Activated B cell treated with CpG ODN at 0.5 μM for 24 hours (primary cell): Measurements from ENCODE around the gene ALG9. TPM values are rescaled to one million over a fixed set of nuclear protein-coding genes. Genes with fewer than 3 reads are reported as not detected.
"Not testable (repeated sequence)": the region's sequence is repeated elsewhere in the genome, so short reads cannot be mapped to it uniquely, and the experiment has no call there.

Source experiments
- ATAC-seq: fragments of 200-7000 bp; cut with Tn5 transposase; one replicate; pipeline ENCODE4 v1.10.0; 2021; ENCODE audit warnings: low read depth, mild to moderate bottlenecking, moderate library complexity
- CTCF ChIA-PET: fragments of 350-600 bp; sonication (Branson Sonifier 250); formaldehyde crosslinking; loops from one replicate; lab custom pipeline; 2021; ENCODE audit warnings: antibody characterized with exemption; lab: Charles Lee
- POLR2A ChIA-PET: fragments of 350-600 bp; sonication (Branson Sonifier 250); formaldehyde crosslinking; loops from one replicate; lab custom pipeline; 2021; ENCODE audit warnings: antibody characterized with exemption; lab: Charles Lee
- DNase-seq: peaks from one replicate; pipeline ENCODE4 v3.0.0; 2022
- H3K27ac Mint-ChIP-seq: one replicate; pipeline ENCODE4 v1.8.0; 2020; ENCODE audit warnings: mixed read lengths
- H3K27me3 Mint-ChIP-seq: one replicate; pipeline ENCODE4 v1.8.0; 2021; ENCODE audit warnings: mixed read lengths
- H3K36me3 Mint-ChIP-seq: one replicate; pipeline ENCODE4 v1.8.0; 2021; ENCODE audit warnings: low read depth, mixed read lengths
- H3K4me1 Mint-ChIP-seq: one replicate; pipeline ENCODE4 v1.8.0; 2021; ENCODE audit warnings: mixed read lengths
- H3K4me3 Mint-ChIP-seq: one replicate; pipeline ENCODE4 v1.8.0; 2020; ENCODE audit warnings: mild to moderate bottlenecking, mixed read lengths
- H3K9me3 Mint-ChIP-seq: one replicate; pipeline ENCODE4 v1.8.0; 2020; ENCODE audit warnings: mixed read lengths
- CTCF ChIP-seq: fragments of 200-600 bp; IDR thresholded peaks from one replicate; pipeline ENCODE4 v1.8.0; 2022; ENCODE audit warnings: antibody characterized with exemption, mild to moderate bottlenecking
- intact Hi-C: fragments of 100-400 bp; cut with micrococcal nuclease; formaldehyde crosslinking; loops from one replicate; pipeline ENCODE4 v1.15.1; 2024
- total RNA-seq: library from RNA; stranded (reverse); gene quantifications from 2 replicates; pipeline ENCODE4 v1.2.3, GENCODE V29; 2022

Gene ALG9
- total RNA-seq, 1 donor from 2014 or later, result 20.1 TPM

- H3K36me3 Mint-ChIP-seq, result no peaks in the 10 kb centered on the region
- no peaks in the 10 kb centered on the region for H3K27me3 Mint-ChIP-seq
- POLR2A ChIA-PET, result no interaction called here
- H3K27ac Mint-ChIP-seq, result no peak overlapping the region
- intact Hi-C loops, result loop anchor here (10.0 kb wide), 1 partner anchor 1338 kb away; no protein-coding TSS in a partner anchor
- TF ChIP-seq CTCF, result no peak
- no peaks in the 10 kb centered on the region for H3K9me3 Mint-ChIP-seq
- peaks cover 22% of the 10 kb centered on the region for H3K4me1 Mint-ChIP-seq
- no peak overlapping the region for H3K4me3 Mint-ChIP-seq
- ATAC-seq, result no peak
- no peak for DNase-seq
- CTCF ChIA-PET, result interaction anchor here (1.2 kb wide), 1 partner anchor 186 kb away, joined by 3 read pairs; no protein-coding TSS in a partner anchor
Measured at GRCh38 chr11:111772535-111772934, 98.8 kb downstream of the ALG9 start.

- POLR2A ChIA-PET, H3K4me3 Mint-ChIP-seq, H3K9me3 Mint-ChIP-seq, H3K27me3 Mint-ChIP-seq, H3K27ac Mint-ChIP-seq, H3K36me3 Mint-ChIP-seq, ATAC-seq, DNase-seq: not testable (repeated sequence)
- intact Hi-C loops, result loop anchor here (10.0 kb wide), 1 partner anchor 1336 kb away; no protein-coding TSS in a partner anchor
- CTCF ChIA-PET, result interaction anchor here (1.2 to 1.9 kb wide), 2 partner anchors 167 to 185 kb away, joined by 3 to 4 read pairs; no protein-coding TSS in a partner anchor
- peaks cover 18% of the 10 kb centered on the region for H3K4me1 Mint-ChIP-seq
Measured at GRCh38 chr11:111771205-111771604, 100.2 kb downstream of the ALG9 start.

- peaks cover 13% of the 10 kb centered on the region for H3K4me1 Mint-ChIP-seq
- POLR2A ChIA-PET, result no interaction called here
- CTCF ChIA-PET, result interaction anchor here (1.9 kb wide), 1 partner anchor 166 kb away, joined by 4 read pairs; no protein-coding TSS in a partner anchor
- no peaks in the 10 kb centered on the region for H3K27me3 Mint-ChIP-seq
- ATAC-seq (no peak), DNase-seq (no peak)
- H3K4me3 Mint-ChIP-seq, result no peak overlapping the region
- H3K36me3 Mint-ChIP-seq, result peaks cover 2% of the 10 kb centered on the region
- no peak overlapping the region for H3K27ac Mint-ChIP-seq
- no peaks in the 10 kb centered on the region for H3K9me3 Mint-ChIP-seq
- TF ChIP-seq CTCF, result no peak
- intact Hi-C loops, result loop anchor here (10.0 kb wide), 1 partner anchor 1336 kb away; no protein-coding TSS in a partner anchor
Measured at GRCh38 chr11:111770581-111771134, 100.7 kb downstream of the ALG9 start.

GRCh38 chr11:111766834-111767142 lies 104.6 kb downstream of the ALG9 start:
- H3K9me3 Mint-ChIP-seq, result no peaks in the 10 kb centered on the region
- intact Hi-C loops, result loop anchor here (1.0 to 5.0 kb wide), 4 partner anchors 10 to 164 kb away; partner anchors contain the start of genes ALG9 and SIK2
- H3K27ac Mint-ChIP-seq, result peak overlapping the region; percentile 93
- no peak for TF ChIP-seq CTCF
- CTCF ChIA-PET, result interaction anchor here (0.7 to 4.6 kb wide), 7 partner anchors 10 to 484 kb away, joined by 3 to 47 read pairs (median 3); partner anchors contain the start of gene ALG9
- H3K36me3 Mint-ChIP-seq, result peaks cover 29% of the 10 kb centered on the region
- POLR2A ChIA-PET, result interaction anchor here (1.4 to 2.6 kb wide), 3 partner anchors 10 to 164 kb away, joined by 7 to 29 read pairs (median 8); no protein-coding TSS in a partner anchor
- H3K27me3 Mint-ChIP-seq, result no peaks in the 10 kb centered on the region
- ATAC-seq (no peak), DNase-seq (no peak)
- peak overlapping the region; percentile 100 for H3K4me3 Mint-ChIP-seq
- H3K4me1 Mint-ChIP-seq, result peaks cover 25% of the 10 kb centered on the region

- no peak for TF ChIP-seq CTCF
- peak within 1 kb of the TSS; percentile 93 for H3K27ac Mint-ChIP-seq
- peaks cover 32% of the 10 kb centered on the region for H3K36me3 Mint-ChIP-seq
- H3K27me3 Mint-ChIP-seq, result no peaks in the 10 kb centered on the region
- H3K9me3 Mint-ChIP-seq, result no peaks in the 10 kb centered on the region
- peak within 1 kb of the TSS; percentile 100 for H3K4me3 Mint-ChIP-seq
- ATAC-seq (peak; percentile 97), DNase-seq (peak; percentile 70)
- CTCF ChIA-PET, result interaction anchor here (0.7 to 4.6 kb wide), 7 partner anchors 10 to 483 kb away, joined by 3 to 47 read pairs (median 3); partner anchors contain the start of gene ALG9
- POLR2A ChIA-PET, result interaction anchor here (0.6 to 2.6 kb wide), 6 partner anchors 10 to 163 kb away, joined by 3 to 29 read pairs (median 5); partner anchors contain the start of gene ALG9
- intact Hi-C loops, result loop anchor here (1.0 to 5.0 kb wide), 4 partner anchors 10 to 164 kb away; partner anchors contain the start of genes ALG9 and SIK2
- peaks cover 25% of the 10 kb centered on the region for H3K4me1 Mint-ChIP-seq
Measured at GRCh38 chr11:111765984-111766833, 105.2 kb downstream of the ALG9 start, which contains the start of gene PPP2R1B. Gene PPP2R1B (minus strand): TSS chr11:111766389. CDS start chr11:111766361, 28 bp downstream.
